ENCODE data around the gene CCDC136. TPM values are rescaled to one million over a fixed set of nuclear protein-coding genes. Genes with fewer than 3 reads are reported as not detected.

The CCDC136 gene
- total and polyA plus RNA-seq, 2 experiments from 2014 or later: 27.1 to 55.7 TPM

GRCh38 chr7:128827971-128828711 lies 36.4 kb downstream of the CCDC136 start:
- Mint-ChIP-seq H3K9me3 (no peaks in the 10 kb centered on the region), H3K36me3 (ENCODE audit: low read depth) (no peaks in the 10 kb centered on the region), H3K4me1 (peaks cover 25% of the 10 kb centered on the region), H3K27me3 (ENCODE audit: insufficient read depth, low read depth, poor library complexity) (peaks cover 41% of the 10 kb centered on the region), H3K4me3 (no peak overlapping the region), H3K27ac (no peak overlapping the region)
- Histone ChIP-seq H3K36me3 (ENCODE audit: insufficient read depth) (no peaks in the 10 kb centered on the region), H3K4me1 (ENCODE audit: insufficient read depth) (peaks cover 20% of the 10 kb centered on the region), H3K27ac (ENCODE audit: low read depth) (no peak overlapping the region), H3K79me2 (replicated peaks; ENCODE audit: insufficient read depth) (no peaks in the 10 kb centered on the region), H3K4me3 (no peak overlapping the region), H3K4me2 (no peak overlapping the region; the same call in 1 of the 2 replicates), H3K9me2 (ENCODE audit: insufficient read depth) (no peaks in the 10 kb centered on the region), H3F3A (replicated peaks; ENCODE audit: low read depth) (peaks cover 6% of the 10 kb centered on the region; the same call in 1 of the 2 replicates), H3K27me3 (ENCODE audit: insufficient read depth) (peaks cover 42% of the 10 kb centered on the region), H2AFZ (no peak overlapping the region), H4K20me1 (replicated peaks; ENCODE audit: insufficient read depth) (no peaks in the 10 kb centered on the region)
- no peak for DNase-seq (ENCODE audit: low spot score)
- no peak for TF ChIP-seq ZNF331 (CRISPR knock-in tag; IDR thresholded peaks at IDR 0.05; ENCODE audit: low read depth)
- no peak for TF ChIP-seq ZNF462 (CRISPR knock-in tag; IDR thresholded peaks at IDR 0.05)
- TF ChIP-seq NANOG (IDR thresholded peaks at IDR 0.05; ENCODE audit: borderline replicate concordance): no peak
- TF ChIP-seq REST (IDR thresholded peaks at IDR 0.05; ENCODE audit: unreplicated experiment): no peak
- no peak for TF ChIP-seq CTCF (conservative IDR thresholded peaks at IDR 0.05; ENCODE audit: low read depth in 2 of 2)
- no peak for TF ChIP-seq POLR2AphosphoS5 (IDR thresholded peaks at IDR 0.05; ENCODE audit: low read depth)
- no peak for TF ChIP-seq ZNF114 (CRISPR knock-in tag; IDR thresholded peaks at IDR 0.05)
- no peak for TF ChIP-seq CREB1 (CRISPR knock-in tag; IDR thresholded peaks at IDR 0.05; ENCODE audit: low read depth)
- no peak for TF ChIP-seq EZH2 (IDR thresholded peaks at IDR 0.05; ENCODE audit: low read depth, unreplicated experiment)
- TF ChIP-seq JUNB (IDR thresholded peaks at IDR 0.05; ENCODE audit: unreplicated experiment): no peak
- ATAC-seq: no peak

All from GM23338 (cell line).